Keratinocyte (primary cell): Measurements from ENCODE around the gene CARS1. TPM values are rescaled to one million over a fixed set of nuclear protein-coding genes. Genes with fewer than 3 reads are reported as not detected.

Source experiments
- DNase-seq: peaks from one replicate; pipeline ENCODE4 v3.0.0-alpha.2; 2011; ENCODE audit warnings: low read depth, missing footprints, low spot score
- FAIRE-seq: peaks from 2 replicates; lab custom pipeline; 2011; peaks lifted over from hg19 to GRCh38; lab: Jason Lieb, UNC
- H2AFZ ChIP-seq: 2 replicates; pipeline ENCODE4 v1.6.0; 2012; ENCODE audit warnings: low read length, control low read depth, inconsistent platforms; ENCODE audit not compliant: control insufficient read depth
- H3K27ac ChIP-seq: 2 replicates; pipeline ENCODE4 v1.5.1; 2011; ENCODE audit warnings: low read length; ENCODE audit not compliant: control insufficient read depth, insufficient read depth
- H3K27me3 ChIP-seq: 3 replicates; pipeline ENCODE4 v1.6.0; 2011; ENCODE audit warnings: low read length; ENCODE audit not compliant: control insufficient read depth, insufficient read depth; ENCODE audit errors: extremely low read depth
- H3K36me3 ChIP-seq, 2 experiments: 2 replicates in 1 of 2; 3 replicates in 1 of 2; pipeline ENCODE4 v1.5.1; 2011; ENCODE audit warnings: low read length in 2 of 2, mild to moderate bottlenecking in 1 of 2; ENCODE audit not compliant: control insufficient read depth in 2 of 2, insufficient read depth in 2 of 2; ENCODE audit errors: extremely low read depth in 1 of 2
- H3K4me1 ChIP-seq: 3 replicates; pipeline ENCODE4 v1.5.1; 2011; ENCODE audit warnings: low read length; ENCODE audit not compliant: control insufficient read depth, insufficient read depth; ENCODE audit errors: extremely low read depth
- H3K4me2 ChIP-seq: 3 replicates; pipeline ENCODE4 v1.6.0; 2011; ENCODE audit warnings: low read depth, low read length; ENCODE audit not compliant: control insufficient read depth, insufficient read depth; ENCODE audit errors: extremely low read depth
- H3K4me3 ChIP-seq, 3 experiments: fragments of 200-600 bp in 1 of 3; sonication (generic) in 1 of 3; 2 replicates in 2 of 3; 3 replicates in 1 of 3; pipeline ENCODE4 v1.5.1; 2011 to 2016; ENCODE audit warnings: low read length in 3 of 3, mild to moderate bottlenecking in 3 of 3, control low read depth in 2 of 3, inconsistent platforms in 1 of 3, low read depth in 1 of 3, mixed read lengths in 1 of 3, mixed run types in 1 of 3, moderate library complexity in 1 of 3; ENCODE audit not compliant: control insufficient read depth in 2 of 3, insufficient read depth in 2 of 3; ENCODE audit errors: extremely low read depth in 1 of 3
- H3K79me2 ChIP-seq: 2 replicates; pipeline ENCODE4 v1.6.0; 2012; ENCODE audit warnings: low read length; ENCODE audit not compliant: control insufficient read depth, insufficient read depth
- H3K9ac ChIP-seq: 3 replicates; pipeline ENCODE4 v1.6.0; 2011; ENCODE audit warnings: low read length; ENCODE audit not compliant: control insufficient read depth, insufficient read depth; ENCODE audit errors: extremely low read depth
- H3K9me1 ChIP-seq: 3 replicates; pipeline ENCODE4 v1.6.0; 2011; ENCODE audit warnings: low read length; ENCODE audit not compliant: control insufficient read depth, insufficient read depth; ENCODE audit errors: extremely low read depth
- H3K9me3 ChIP-seq: 2 replicates; pipeline ENCODE4 v1.5.1; 2012; ENCODE audit warnings: low read depth, low read length; ENCODE audit not compliant: control insufficient read depth
- H4K20me1 ChIP-seq: 3 replicates; pipeline ENCODE4 v1.6.0; 2011; ENCODE audit warnings: low read length; ENCODE audit not compliant: control insufficient read depth, insufficient read depth; ENCODE audit errors: extremely low read depth
- CTCF ChIP-seq, 3 experiments: IDR thresholded peaks in 1 of 3; conservative IDR thresholded peaks in 1 of 3; optimal IDR thresholded peaks in 1 of 3; 2 replicates in 2 of 3; 3 replicates in 1 of 3; pipeline versions ENCODE3 to v1.5.1; 2011; ENCODE audit warnings: low read length in 3 of 3, mild to moderate bottlenecking in 3 of 3, moderate library complexity in 2 of 3, control low read depth in 1 of 3, inconsistent platforms in 1 of 3; ENCODE audit not compliant: insufficient read depth in 2 of 3; ENCODE audit errors: extremely low read depth in 1 of 3
- EZH2 ChIP-seq: IDR thresholded peaks from one replicate; pipeline ENCODE4 v1.6.1; 2012; ENCODE audit warnings: inconsistent platforms, mild to moderate bottlenecking, low read length, moderate library complexity
- dilution Hi-C: fragments of 300-500 bp; cut with MboI; formaldehyde crosslinking; loops from one replicate; pipeline ENCODE4 v1.7.0; 2020; ENCODE audit warnings: low sequenced_read_pairs; ENCODE audit not compliant: extremely low pct_ligation_motif_present
- polyA plus RNA-seq, 5 experiments: library from polyadenylated mRNA; depleted of rRNA in 3 of 5; stranded (reverse) in 3 of 5; stranded (forward) in 1 of 5; unstranded in 1 of 5; fragments of >200 nt; gene quantifications; 1 replicate in 1 of 5; 2 replicates in 3 of 5; 3 replicates in 1 of 5; pipeline versions ENCODE4 v1.2.1 to v1.2.3, GENCODE V29; 2011 to 2012; ENCODE audit warnings: missing spikeins in 2 of 5, low read depth in 1 of 5, low replicate concordance in 1 of 5

Gene CARS1
- polyA plus RNA-seq, 1 donor (not counting 4 experiments of a cell fraction or from before 2014, with no cell fraction given), result 60.7 TPM

- Histone ChIP-seq H3K4me3 (no peak overlapping the region), H3K36me3 (peaks cover 27 to 59% of the 10 kb centered on the region in 2 experiments), H3K27ac (no peak overlapping the region), H3K79me2 (peaks cover 60% of the 10 kb centered on the region), H2AFZ (no peak overlapping the region), H3K9ac (no peak overlapping the region), H4K20me1 (peaks cover 46% of the 10 kb centered on the region), H3K9me3 (no peaks in the 10 kb centered on the region), H3K4me2 (no peak overlapping the region), H3K9me1 (peaks cover 6% of the 10 kb centered on the region), H3K27me3 (no peaks in the 10 kb centered on the region), H3K4me1 (peaks cover under 1% of the 10 kb centered on the region)
- FAIRE-seq, result no peak
- no peak for DNase-seq
- TF ChIP-seq EZH2, result no peak
- TF ChIP-seq CTCF (optimal IDR thresholded peaks at IDR 0.05 in 1 of 3, IDR thresholded peaks at IDR 0.05 in 1 of 3, conservative IDR thresholded peaks at IDR 0.05 in 1 of 3; ENCODE audit: extremely low read depth in 1 of 3, insufficient read depth in 2 of 3, low read length in 3 of 3), result no peak
- dilution Hi-C loops, result no loop called here
These were observed 13.2 kb downstream of the CARS1 start for GRCh38 chr11:3044004-3044403.

GRCh38 chr11:3043315-3043871 is 13.8 kb downstream of the CARS1 start:
- Histone ChIP-seq H3K79me2 (peaks cover 55% of the 10 kb centered on the region), H2AFZ (no peak overlapping the region)

More at GRCh38 chr11:3043315-3043871, 13.8 kb downstream of the CARS1 start:
- H3K4me1 ChIP-seq, result peaks cover 2% of the 10 kb centered on the region
- FAIRE-seq (no peak), DNase-seq (no peak)
- H3K9me3 ChIP-seq, result no peaks in the 10 kb centered on the region
- peaks cover 6% of the 10 kb centered on the region for H3K9me1 ChIP-seq
- H3K36me3 ChIP-seq, result peaks cover 30 to 65% of the 10 kb centered on the region in 2 experiments
- dilution Hi-C loops, result no loop called here
- H3K9ac ChIP-seq, result no peak overlapping the region
- no peak overlapping the region for H3K4me2 ChIP-seq
- no peak overlapping the region for H3K27ac ChIP-seq
- no peak for TF ChIP-seq CTCF (optimal IDR thresholded peaks at IDR 0.05 in 1 of 3, IDR thresholded peaks at IDR 0.05 in 1 of 3, conservative IDR thresholded peaks at IDR 0.05 in 1 of 3; ENCODE audit: extremely low read depth in 1 of 3, insufficient read depth in 2 of 3, low read length in 3 of 3)
- no peak for TF ChIP-seq EZH2
- H3K27me3 ChIP-seq, result no peaks in the 10 kb centered on the region
- H4K20me1 ChIP-seq, result peaks cover 44% of the 10 kb centered on the region
- no peak overlapping the region for H3K4me3 ChIP-seq
